ENCODE data around the gene TAS2R16.

TAS2R16 gene

DNA sequence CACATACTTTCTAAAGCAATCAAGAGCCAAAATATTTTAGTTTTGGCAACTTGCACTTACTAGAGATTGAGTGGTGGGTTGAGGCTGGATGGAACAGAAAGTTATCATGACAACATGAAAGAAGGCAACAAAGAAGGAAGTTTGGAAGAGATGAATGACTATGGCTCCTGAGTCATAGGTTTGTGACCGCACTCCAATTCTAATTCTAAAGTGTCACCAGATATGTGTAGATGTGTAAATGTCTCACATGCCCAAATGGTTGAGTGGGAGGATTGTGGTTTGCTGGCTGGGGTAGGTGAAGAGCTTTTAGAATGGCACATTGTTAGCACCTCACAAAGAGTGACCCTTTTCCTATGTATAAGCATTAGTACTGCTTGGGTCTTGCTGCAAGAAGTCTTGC is 20.2 kb downstream of the TAS2R16 start:
- Histone ChIP-seq H4K20me1 (ENCODE audit: insufficient read depth, low read length, poor library complexity, severe bottlenecking) (no peaks in the 10 kb centered on the region), H3K9me3 (ENCODE audit: insufficient read depth, low read depth, low read length) (no peaks in the 10 kb centered on the region), H3K27me3 (ENCODE audit: insufficient read depth, low read length, poor library complexity, severe bottlenecking) (no peaks in the 10 kb centered on the region), H3K4me2 (ENCODE audit: low read depth, low read length, poor library complexity, severe bottlenecking) (no peak overlapping the region), H2AFZ (ENCODE audit: low read length) (no peak overlapping the region), H3K9me2 (replicated peaks; ENCODE audit: low read depth, low read length) (no peaks in the 10 kb centered on the region), H3K4me1 (ENCODE audit: insufficient read depth, low read length, poor library complexity, severe bottlenecking) (no peaks in the 10 kb centered on the region), H3K79me2 (ENCODE audit: insufficient read depth, low read length) (no peaks in the 10 kb centered on the region), H3F3A (ENCODE audit: low read depth) (no peaks in the 10 kb centered on the region), H3K36me3 (ENCODE audit: insufficient read depth, low read length) (no peaks in the 10 kb centered on the region), H3K4me3 (ENCODE audit: low read length, poor library complexity, severe bottlenecking) (no peak overlapping the region), H3K9ac (ENCODE audit: low read depth, low read length, poor library complexity, severe bottlenecking) (no peak overlapping the region)
- TF ChIP-seq, protein P1, sequence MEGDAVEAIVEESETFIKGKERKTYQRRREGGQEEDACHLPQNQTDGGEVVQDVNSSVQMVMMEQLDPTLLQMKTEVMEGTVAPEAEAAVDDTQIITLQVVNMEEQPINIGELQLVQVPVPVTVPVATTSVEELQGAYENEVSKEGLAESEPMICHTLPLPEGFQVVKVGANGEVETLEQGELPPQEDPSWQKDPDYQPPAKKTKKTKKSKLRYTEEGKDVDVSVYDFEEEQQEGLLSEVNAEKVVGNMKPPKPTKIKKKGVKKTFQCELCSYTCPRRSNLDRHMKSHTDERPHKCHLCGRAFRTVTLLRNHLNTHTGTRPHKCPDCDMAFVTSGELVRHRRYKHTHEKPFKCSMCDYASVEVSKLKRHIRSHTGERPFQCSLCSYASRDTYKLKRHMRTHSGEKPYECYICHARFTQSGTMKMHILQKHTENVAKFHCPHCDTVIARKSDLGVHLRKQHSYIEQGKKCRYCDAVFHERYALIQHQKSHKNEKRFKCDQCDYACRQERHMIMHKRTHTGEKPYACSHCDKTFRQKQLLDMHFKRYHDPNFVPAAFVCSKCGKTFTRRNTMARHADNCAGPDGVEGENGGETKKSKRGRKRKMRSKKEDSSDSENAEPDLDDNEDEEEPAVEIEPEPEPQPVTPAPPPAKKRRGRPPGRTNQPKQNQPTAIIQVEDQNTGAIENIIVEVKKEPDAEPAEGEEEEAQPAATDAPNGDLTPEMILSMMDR (conservative IDR thresholded peaks at IDR 0.05; ENCODE audit: low read length): no peak
- no peak for TF ChIP-seq EZH2phosphoT487 (IDR thresholded peaks at IDR 0.05; ENCODE audit: borderline replicate concordance)

DNA sequence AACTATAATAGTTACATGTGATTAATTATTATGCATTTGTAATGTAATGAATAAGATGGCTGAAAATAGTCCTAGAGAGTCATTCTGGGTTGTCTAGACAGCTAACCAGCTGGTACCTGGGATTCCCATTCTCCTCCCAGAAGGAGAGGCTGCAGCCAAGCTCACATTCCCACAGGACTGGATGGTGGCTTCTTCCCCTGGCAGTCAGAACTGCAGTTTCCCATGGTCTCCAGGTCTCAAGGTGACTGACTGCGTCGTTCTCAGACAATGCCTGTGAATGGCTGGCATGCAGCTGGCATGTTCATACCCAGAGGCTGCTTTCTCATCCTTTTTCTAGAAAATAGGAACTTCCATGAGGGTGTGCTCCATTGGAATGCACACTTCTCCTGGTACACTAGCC is 21.3 kb downstream of the TAS2R16 start:
- H3K4me3 ChIP-seq (ENCODE audit: low read length, poor library complexity, severe bottlenecking): no peak overlapping the region
- H3F3A ChIP-seq (ENCODE audit: low read depth): no peaks in the 10 kb centered on the region
- H3K79me2 ChIP-seq (ENCODE audit: insufficient read depth, low read length): no peaks in the 10 kb centered on the region
- no peaks in the 10 kb centered on the region for H3K36me3 ChIP-seq (ENCODE audit: insufficient read depth, low read length)
- no peak overlapping the region for H3K9ac ChIP-seq (ENCODE audit: low read depth, low read length, poor library complexity, severe bottlenecking)
- no peaks in the 10 kb centered on the region for H4K20me1 ChIP-seq (ENCODE audit: insufficient read depth, low read length, poor library complexity, severe bottlenecking)
- TF ChIP-seq, protein P1 (conservative IDR thresholded peaks at IDR 0.05; ENCODE audit: low read length): no peak
- TF ChIP-seq EZH2phosphoT487 (IDR thresholded peaks at IDR 0.05; ENCODE audit: borderline replicate concordance): no peak
- H3K9me3 ChIP-seq (ENCODE audit: insufficient read depth, low read depth, low read length): no peaks in the 10 kb centered on the region
- H3K27me3 ChIP-seq (ENCODE audit: insufficient read depth, low read length, poor library complexity, severe bottlenecking): no peaks in the 10 kb centered on the region
- no peaks in the 10 kb centered on the region for H3K4me1 ChIP-seq (ENCODE audit: insufficient read depth, low read length, poor library complexity, severe bottlenecking)
- no peak overlapping the region for H3K4me2 ChIP-seq (ENCODE audit: low read depth, low read length, poor library complexity, severe bottlenecking)
- no peaks in the 10 kb centered on the region for H3K9me2 ChIP-seq (replicated peaks; ENCODE audit: low read depth, low read length)
- no peak overlapping the region for H2AFZ ChIP-seq (ENCODE audit: low read length)

DNA sequence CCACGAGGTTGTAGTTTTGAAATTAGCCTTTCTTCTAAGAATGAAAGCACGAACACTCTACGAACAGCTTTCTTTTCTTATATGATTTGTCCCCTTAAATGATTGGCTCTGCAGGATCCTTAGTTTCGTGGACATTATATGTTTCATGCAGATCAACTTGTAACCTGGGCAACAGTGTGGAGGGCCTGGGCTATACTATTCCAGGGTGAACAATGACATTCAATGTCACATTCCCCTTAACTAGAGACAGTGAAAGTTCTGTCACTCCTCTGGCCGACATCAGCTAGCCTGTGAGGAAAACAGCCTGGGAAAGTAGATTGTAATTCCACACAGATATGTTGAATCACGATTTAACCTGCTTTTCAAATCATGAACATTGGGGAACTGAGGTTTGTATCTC is 23.4 kb downstream of the TAS2R16 start:
- Histone ChIP-seq H3K4me3 (ENCODE audit: low read length, poor library complexity, severe bottlenecking) (no peak overlapping the region), H4K20me1 (ENCODE audit: insufficient read depth, low read length, poor library complexity, severe bottlenecking) (no peaks in the 10 kb centered on the region), H3K27me3 (ENCODE audit: insufficient read depth, low read length, poor library complexity, severe bottlenecking) (no peaks in the 10 kb centered on the region), H3K4me2 (ENCODE audit: low read depth, low read length, poor library complexity, severe bottlenecking) (no peak overlapping the region), H3K9me2 (replicated peaks; ENCODE audit: low read depth, low read length) (no peaks in the 10 kb centered on the region), H3K36me3 (ENCODE audit: insufficient read depth, low read length) (no peaks in the 10 kb centered on the region), H3K79me2 (ENCODE audit: insufficient read depth, low read length) (no peaks in the 10 kb centered on the region), H2AFZ (ENCODE audit: low read length) (no peak overlapping the region), H3K9me3 (ENCODE audit: insufficient read depth, low read depth, low read length) (no peaks in the 10 kb centered on the region), H3F3A (ENCODE audit: low read depth) (no peaks in the 10 kb centered on the region), H3K4me1 (ENCODE audit: insufficient read depth, low read length, poor library complexity, severe bottlenecking) (no peaks in the 10 kb centered on the region), H3K9ac (ENCODE audit: low read depth, low read length, poor library complexity, severe bottlenecking) (no peak overlapping the region)
- TF ChIP-seq, protein P1 (conservative IDR thresholded peaks at IDR 0.05; ENCODE audit: low read length): no peak
- no peak for TF ChIP-seq EZH2phosphoT487 (IDR thresholded peaks at IDR 0.05; ENCODE audit: borderline replicate concordance)
